Stimulated activated CD4-positive, alpha-beta T cell treated with anti-CD3 and anti-CD28 coated beads, Interleukin-1b, Interleukin-23, amount 100 ng/mL, for 1 hour (primary cell): ENCODE measurements around the gene THEMIS2.
"Not testable (repeated sequence)": the region's sequence is repeated elsewhere in the genome, so short reads cannot be mapped to it uniquely, and the experiment has no call there.

Experiments used
- DNase-seq, 2 donors: peaks; one replicate each; pipeline ENCODE4 v3.0.0-alpha.2; 2020; ENCODE audit warnings: low read depth in 2 of 2

THEMIS2 gene

DNA sequence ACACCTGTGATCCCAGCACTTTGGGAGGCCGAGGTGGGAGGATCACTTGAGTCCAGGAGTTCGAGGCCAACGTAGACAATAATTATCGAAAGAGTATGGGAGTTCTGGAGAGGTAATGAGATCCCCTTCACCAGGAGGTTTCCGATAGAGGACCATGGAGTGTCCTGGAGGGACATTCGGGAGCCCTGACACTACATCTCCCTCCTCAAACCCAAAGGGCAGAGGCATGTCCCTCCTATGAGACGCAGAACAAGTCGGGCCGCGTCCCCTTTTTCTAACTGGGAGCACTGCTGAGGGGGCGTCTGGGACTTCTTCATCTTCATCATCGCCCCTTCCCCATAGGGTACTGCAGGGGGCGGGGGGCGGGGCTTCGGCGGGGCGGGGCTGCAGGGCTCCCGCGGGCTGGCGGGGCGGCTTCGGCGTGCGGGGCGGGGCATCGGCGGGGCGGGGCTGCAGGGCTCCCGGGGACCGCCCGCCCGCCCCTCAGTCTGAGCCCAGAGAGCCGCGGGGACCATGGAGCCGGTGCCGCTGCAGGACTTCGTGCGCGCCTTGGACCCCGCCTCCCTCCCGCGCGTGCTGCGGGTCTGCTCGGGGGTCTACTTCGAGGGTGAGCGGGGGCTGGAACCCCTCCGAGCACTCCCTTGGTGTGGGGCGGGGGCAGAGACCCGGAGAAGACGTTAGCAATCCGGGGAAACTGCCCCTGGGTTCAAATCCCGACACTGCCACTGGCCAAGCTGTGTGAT is at the start of gene THEMIS2:
THEMIS2 (plus strand) TSS at position 486 of the 743 bp plus-strand sequence; CDS start at position 514, 28 bp downstream.
- DNase-seq = peak; percentile 54 to 72

GRCh38 chr1:27823784-27824183 is 48.6 kb upstream of the THEMIS2 start:
- no peak for DNase-seq

DNA sequence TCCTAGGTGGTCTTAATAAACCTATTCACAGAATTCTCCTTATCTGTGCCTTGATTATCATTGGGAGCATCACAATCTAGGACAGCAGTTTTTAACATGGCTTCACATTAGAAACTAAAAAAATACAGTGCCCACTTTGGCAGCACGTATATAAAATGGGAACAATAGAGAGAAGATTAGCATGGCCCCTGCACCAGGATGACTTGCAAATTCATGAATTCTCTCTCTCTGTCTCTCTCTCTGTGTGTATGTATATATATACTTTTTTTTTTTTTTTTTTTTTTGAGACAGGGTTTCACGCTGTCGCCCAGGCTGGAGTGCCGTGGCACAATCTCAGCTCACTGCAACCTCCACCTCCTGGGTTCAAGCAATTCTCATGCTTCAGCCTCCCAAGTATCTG is 47.9 kb upstream of the THEMIS2 start:
- no peak for DNase-seq

- not testable (repeated sequence) for DNase-seq
These were observed 42.9 kb upstream of the THEMIS2 start for GRCh38 chr1:27829339-27829960.

GRCh38 chr1:27830621-27831440 is 41.5 kb upstream of the THEMIS2 start, which contains the start of gene PPP1R8:
PPP1R8 (plus strand) TSS chr1:27830782; CDS start chr1:27830836, 54 bp downstream.
- DNase-seq = peak; percentile 69 to 79

DNA sequence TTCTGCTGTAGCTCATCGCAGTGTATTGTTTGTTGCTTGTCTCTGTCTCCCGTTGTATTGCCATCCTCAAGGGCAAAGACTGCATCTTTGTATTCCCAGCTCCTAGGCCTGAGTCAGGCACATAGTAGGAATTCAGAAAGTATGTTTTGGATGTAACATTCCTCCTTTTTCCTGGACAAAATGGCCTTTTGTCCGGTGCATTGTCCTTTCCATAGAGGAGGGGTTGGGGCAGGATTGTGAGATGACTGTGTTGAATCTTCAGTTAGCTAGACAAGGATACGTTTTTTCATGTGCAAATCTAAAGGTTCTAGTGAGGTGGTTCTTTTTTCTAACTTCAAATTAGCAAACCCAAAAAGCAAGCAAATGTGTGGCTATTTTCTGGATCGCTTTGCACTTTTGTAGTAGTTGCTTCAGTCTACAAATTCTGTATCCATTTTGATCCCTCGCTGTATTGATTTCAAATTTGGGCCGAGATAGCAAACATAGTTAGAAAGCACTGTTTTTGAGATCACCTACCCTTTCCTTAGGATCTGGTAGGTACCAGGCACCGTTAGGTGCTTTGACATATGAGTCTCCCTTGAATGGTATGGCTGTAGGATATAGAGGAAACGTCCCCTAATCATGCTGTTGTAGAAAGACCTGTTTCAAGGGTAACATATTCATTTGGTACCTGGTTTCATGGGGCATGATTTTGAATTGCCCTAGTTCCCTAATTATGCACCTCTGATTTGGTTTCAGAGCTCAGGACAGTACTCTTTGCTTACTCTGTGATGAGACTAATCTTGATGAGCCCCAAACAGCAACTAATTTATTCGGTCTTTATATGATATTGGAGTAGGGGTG is 40.6 kb upstream of the THEMIS2 start:
- no peak for DNase-seq

DNA sequence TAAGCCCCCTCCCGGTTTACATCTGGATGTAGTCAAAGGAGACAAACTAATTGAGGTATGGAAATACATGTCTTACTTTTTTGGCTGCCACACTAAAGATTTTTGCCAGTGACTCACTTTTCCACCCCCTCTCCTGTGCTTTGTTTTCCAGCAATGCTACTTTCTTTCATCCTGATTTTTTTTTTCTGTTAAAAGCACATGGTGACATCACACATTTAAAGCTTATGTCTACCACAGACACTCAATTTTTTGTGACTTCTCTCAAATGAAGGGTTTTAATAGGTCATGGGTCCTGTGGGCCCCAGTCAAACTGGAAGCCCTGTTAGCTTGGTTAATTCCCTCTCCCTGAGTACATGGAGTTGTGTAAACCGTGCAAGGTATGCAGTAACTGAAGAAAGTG is 39.6 kb upstream of the THEMIS2 start:
- DNase-seq = no peak

DNA sequence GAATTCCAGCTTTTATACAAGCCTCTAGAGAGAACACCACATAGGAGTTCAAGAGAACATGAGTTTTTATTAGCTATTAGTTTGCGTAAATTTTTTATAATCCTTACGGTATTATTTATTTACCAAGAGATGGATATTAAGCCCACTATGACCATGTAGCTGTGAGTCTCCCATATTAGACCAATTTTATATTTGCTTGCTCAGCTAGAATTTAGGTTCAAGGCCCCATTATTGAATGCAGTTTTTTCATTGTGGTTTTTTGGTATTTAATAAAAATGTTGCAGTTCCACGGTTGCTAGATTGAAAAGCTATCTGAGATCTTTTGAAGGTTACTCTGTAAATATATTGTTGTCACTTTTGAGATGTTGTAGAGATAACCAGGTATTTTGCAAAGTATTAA is 38.9 kb upstream of the THEMIS2 start:
- no peak for DNase-seq

GRCh38 chr1:27835046-27835445 is 37.3 kb upstream of the THEMIS2 start:
- no peak for DNase-seq

GRCh38 chr1:27835501-27835900 is 36.8 kb upstream of the THEMIS2 start:
- DNase-seq = no peak

- no peak for DNase-seq
These were observed 22.4 kb upstream of the THEMIS2 start for GRCh38 chr1:27849951-27850350.

DNA sequence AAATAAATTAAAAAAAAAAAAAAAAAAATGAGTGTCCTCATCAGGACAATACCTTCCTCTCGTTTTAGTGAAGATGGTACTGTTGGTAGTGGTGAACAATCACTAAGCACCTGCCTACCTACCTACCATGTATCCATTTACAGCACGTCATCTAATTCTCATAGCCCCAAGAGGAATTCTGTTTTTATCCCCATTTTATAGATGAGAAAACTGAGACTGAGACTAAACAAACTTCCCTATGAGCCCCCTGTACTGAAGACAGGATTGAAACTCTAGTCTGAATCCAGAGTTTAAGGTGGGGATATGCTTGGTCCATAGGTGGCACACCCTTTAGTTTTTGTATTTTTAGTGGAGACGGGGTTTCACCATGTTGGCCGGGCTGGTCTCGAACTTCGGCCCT is 17.3 kb upstream of the THEMIS2 start:
- DNase-seq = no peak

GRCh38 chr1:27856561-27857343 is 15.6 kb upstream of the THEMIS2 start:
- no peak for DNase-seq

DNA sequence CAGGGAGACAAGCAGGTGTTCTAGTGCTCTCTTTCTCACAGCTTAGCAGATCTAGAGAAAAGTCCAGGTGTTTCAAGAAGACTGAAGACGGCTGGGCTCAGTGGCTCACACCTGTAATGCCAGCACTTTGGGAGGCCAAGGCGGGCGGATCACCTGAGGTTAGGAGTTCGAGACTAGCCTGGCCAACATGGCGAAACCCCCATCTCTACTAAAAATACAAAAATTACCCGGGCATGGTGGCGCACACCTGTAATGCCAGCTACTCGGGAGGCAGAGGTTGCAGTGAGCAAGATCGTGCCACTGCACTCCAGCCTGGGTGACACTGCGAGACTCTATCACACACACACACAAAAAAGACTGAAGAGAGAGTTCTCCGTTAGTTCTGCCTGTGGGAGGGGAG is 14.8 kb upstream of the THEMIS2 start:
- DNase-seq = not testable (repeated sequence)

DNA sequence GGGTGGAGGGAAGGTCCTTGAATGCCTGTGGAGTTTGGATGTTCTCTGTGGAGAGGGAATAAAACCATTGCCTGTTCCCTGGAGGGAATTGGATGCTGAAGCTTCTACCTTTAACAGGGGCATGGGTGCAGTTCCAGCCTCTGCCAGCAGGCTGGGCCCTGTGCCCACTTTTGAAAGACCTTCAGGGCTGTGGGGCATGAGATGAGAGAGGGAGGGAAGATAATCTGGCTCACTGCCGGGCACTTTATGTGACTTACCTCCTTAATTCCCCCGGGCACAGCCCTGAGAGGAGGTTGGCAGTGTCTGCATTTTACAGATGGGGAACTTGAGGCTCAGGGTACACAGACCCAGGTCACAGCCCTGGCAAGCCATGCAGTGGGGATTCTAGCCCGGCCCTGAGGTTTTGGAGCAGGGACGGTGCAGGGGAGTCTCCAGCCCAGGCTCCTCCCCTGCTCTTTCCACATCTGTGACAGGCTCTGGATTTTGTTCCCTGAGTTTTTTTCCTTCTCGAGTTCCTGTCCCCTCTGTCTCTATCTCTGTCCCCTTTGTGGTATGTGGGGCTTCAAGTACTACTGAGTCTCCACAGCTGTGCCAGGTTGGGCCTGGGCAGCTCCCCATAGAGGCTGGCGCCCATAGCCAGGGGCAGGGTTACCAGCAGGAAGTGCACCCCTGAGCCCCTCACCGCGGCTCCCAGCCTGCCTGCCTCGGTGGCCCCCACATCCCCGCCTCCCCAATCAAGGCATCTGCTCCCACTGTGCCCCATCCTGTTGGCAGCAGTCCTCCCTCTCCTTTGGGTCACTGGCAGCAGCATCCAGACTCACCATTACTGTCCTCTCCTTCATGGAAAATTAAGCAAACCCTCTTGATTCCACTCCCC is 14.0 kb upstream of the THEMIS2 start:
- DNase-seq = peak; percentile 68 to 82

- DNase-seq = no peak
These were observed 13.3 kb upstream of the THEMIS2 start for GRCh38 chr1:27858949-27859576.

GRCh38 chr1:27861436-27861835 is 10.9 kb upstream of the THEMIS2 start:
- no peak for DNase-seq

DNA sequence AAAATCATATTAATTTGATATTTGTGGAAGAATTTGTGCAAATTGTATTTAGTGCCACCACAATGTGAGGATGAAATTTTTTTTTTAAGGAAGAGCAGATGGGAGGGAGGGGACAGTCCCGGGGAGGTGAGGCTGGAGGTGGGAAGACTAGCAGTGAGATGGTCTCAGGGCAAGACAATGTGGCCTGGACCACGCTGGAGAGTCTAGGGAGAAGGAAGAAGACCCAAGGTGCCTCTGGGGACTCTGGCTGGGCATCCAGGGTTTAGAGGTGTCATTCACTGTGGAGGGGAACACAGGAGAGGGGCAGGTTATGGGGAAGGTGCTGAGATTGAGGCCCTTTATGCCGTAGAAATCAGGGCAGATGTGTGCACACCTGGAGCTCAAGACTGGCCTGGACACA is 10.3 kb upstream of the THEMIS2 start:
- DNase-seq = no peak
